Fibroblast of skin of left quadriceps (primary cell): ENCODE results near the gene ZFAND3.

Experiments used
- DNase-seq, 2 experiments: peaks; one replicate each; pipeline ENCODE4 v3.0.0-alpha.2; 2013; ENCODE audit warnings: low read depth in 2 of 2

Gene ZFAND3

GRCh38 chr6:37798436-37799262 is 20.9 kb upstream of the ZFAND3 start:
- no peak for DNase-seq

GRCh38 chr6:37799263-37799644 is 20.3 kb upstream of the ZFAND3 start:
- DNase-seq, result no peak

DNA sequence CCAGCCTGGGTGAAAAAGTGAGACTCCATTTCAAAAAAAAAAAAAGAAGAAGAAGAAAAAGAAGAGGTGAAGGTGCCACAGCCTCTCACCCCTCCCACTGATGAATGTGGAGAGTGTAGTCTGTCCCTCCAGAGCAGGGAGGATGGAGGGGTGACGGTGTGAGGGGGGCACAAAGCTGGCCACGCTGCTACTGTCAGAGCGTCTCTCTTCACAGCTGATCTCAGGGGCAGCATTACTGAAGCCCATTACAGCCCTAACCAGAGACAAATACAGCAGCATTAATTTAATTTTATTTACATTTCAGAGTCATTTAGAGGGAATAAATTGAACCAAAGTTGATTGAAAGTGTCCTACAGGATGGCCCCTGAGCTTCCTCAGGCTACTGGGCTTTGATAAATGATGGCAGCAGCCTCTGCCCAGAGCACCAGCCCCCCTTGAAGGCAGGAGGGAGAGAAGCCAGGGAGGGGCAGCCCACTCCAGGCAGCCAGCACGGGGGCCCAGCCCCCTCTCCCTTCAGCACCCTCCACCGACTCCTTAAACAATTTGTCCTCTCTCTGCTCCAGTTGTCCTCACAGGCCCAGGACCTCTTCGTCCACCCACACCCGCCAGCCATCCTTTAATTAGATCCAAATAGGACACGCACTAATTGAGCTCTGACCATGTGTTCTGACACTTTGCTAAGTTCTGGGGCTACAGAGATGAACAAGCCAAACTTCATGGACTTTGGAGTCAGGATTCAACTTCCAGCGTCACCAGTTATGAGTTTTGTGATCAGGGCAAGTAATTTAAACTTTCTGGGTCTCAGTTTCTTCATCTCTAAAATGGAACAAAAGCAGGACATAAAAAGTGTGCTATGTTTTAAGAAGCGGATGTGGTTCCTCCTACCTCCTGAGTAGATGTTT is 18.6 kb upstream of the ZFAND3 start:
- no peak for DNase-seq

GRCh38 chr6:37801605-37801940 is 18.0 kb upstream of the ZFAND3 start:
- DNase-seq, result no peak

DNA sequence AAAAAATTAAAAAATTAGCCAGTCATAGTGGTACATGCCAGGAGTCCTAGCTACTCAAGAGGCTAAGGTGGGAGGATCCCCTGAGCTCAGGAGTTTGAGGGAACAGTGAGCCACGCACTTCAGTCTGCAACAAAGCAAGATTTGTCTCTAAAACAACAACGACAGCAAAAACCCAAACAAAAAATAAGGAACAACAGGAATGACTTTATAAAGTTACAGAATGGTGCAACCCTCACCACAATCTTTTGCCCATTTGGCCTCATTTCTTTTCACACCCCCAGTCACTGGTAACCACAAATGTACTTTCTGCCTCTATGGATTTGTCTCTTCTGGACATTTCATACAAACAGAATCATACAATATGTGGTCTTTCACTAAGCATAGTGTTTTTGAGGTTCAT is 16.7 kb upstream of the ZFAND3 start:
- DNase-seq, result no peak

- no peak for DNase-seq
Measured at GRCh38 chr6:37804586-37804985, 14.9 kb upstream of the ZFAND3 start.

DNA sequence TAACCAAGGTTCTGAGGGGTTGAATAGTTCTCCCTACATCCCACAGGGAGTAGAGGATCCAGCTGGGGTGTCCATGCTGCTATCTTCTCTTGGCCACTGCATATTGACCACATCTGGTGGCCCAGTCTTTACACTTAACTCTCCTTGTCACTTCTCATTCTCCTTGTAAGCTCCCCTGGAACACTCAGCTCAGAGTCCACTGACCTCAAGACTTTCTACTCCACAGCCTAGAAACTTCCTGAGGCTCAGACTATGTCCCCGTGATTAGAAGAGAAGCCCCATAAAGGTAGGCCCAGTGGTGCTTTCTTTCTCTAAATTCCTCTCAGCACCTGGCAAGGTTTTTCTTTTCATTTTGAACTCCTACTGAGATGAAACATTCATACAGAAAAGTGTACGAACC is 13.3 kb upstream of the ZFAND3 start:
- no peak for DNase-seq

GRCh38 chr6:37807656-37808055 is 11.9 kb upstream of the ZFAND3 start:
- no peak for DNase-seq

DNA sequence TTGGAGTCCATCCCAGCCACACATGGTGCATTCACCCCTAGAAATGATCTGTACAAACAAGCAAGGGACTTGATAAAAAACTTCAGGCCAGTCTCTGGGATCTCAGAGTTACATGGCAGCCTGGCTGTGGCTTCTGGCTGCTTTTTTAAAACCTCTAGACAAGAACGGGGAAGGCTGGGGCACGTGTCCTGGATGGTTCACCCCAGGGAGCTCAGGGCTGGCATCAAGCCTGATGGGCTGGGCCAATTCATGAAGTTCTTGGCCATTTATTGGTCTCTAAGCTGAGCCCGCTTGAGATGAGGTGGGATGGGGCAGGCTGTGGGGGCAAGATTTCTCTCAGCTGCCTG is 10.4 kb upstream of the ZFAND3 start:
- DNase-seq, result no peak

DNA sequence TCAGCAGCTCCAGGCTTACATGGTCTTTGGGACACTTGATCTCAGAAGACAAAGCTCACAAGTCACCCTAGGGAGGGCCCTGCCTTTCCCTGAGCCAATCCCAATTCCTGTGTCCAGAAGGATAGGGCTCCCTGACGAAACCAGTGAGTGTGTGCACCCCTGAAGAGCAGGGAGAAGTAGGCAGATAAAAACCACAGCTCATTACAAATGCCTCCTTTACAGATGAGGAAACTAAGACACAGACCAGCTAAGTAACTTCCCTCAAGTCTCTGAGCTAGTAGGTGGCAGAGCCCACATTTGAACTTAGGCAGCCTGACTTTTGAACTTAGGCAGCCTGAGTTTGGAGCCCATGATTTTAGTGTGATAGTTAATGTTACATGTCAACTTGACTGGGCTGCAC is 6.7 kb upstream of the ZFAND3 start:
- no peak for DNase-seq

DNA sequence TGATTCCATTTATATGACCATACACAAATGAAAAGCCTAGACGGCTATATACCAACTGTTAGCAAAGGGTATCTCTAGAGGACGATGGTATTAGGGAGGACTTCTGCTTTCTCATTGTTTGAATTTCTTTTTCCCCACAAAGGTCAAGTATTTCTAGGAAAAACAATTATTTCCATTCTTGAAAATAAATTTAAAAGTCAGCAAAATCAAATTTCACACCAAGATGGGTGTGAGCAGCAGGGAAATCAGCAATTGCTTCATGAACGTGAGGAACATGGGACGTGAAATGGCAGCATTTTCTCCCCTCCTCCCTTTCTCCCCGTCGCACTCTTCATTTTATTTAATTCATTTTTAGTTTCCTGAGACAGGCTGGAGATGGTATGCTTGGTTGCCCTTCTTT is 5.2 kb upstream of the ZFAND3 start:
- no peak for DNase-seq

GRCh38 chr6:37816599-37817375 is 2.7 kb upstream of the ZFAND3 start:
- no peak for DNase-seq

GRCh38 chr6:37818536-37819176 is 871 bp upstream of the ZFAND3 start:
- peak; percentile 95 to 96 for DNase-seq

DNA sequence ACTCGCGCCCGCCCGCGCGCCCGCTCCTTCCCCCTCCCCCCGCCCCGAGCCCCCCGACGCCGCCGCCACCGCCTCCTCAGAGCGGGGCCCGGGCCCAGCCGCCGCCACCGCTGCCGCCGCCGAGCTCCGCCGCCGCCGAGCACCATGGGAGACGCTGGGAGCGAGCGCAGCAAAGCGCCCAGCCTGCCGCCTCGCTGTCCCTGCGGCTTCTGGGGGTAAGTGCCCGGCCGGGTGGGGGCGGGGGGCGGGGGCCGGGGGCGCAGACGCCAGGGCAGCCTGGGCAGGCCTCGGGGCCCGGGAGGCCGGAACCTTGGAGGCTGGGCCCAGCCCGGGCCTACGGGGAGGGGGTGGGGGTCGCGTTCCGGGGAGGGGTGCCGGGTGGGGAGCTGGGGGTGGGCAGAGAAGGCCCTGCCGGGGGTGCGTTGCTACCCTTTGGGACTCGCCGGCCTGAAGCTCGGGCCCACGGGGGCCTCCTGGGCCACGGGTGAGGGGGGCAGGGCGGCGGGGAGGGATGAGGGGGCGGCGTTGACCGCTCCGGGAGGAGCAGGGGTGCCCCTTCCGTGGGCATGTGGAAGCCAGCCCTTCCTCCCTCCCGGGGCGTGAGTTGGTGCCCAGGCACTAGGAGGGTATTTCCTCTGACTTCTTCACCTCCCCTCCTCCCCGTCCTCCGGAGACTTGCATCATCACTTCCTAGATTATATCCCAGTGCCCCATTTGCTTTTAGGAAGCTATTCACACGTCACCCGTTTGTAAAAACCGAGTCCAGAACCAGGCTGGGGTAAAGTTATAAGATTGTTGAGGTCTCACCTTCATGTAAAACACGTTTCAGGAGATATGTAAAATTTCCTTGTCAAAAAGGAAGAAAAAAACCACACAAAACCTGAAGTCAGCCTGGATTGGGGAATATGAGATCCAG is 533 bp downstream of the ZFAND3 start:
- DNase-seq, result peak; percentile 29 to 31

- DNase-seq, result no peak
Measured at GRCh38 chr6:37820718-37821079, 1.2 kb downstream of the ZFAND3 start.

DNA sequence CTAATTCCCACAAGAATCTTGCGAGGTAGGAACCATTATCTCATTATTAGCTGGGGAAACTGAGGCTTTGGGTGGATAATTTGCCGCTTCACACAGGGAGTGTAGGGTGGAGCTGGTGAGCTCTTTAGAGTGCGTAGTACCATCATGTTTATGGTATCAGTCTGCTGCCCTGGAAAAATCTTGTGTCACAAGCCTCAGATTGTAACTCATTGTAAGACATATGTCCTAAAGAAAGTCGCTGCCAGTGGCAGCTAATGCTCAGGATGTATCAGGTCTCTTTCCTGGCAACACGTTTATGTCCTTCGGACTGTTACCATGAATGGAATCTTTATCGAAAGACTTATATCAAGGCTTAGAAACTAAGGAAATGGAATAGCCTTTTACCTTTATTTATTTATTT is 1.9 kb downstream of the ZFAND3 start:
- DNase-seq, result no peak

DNA sequence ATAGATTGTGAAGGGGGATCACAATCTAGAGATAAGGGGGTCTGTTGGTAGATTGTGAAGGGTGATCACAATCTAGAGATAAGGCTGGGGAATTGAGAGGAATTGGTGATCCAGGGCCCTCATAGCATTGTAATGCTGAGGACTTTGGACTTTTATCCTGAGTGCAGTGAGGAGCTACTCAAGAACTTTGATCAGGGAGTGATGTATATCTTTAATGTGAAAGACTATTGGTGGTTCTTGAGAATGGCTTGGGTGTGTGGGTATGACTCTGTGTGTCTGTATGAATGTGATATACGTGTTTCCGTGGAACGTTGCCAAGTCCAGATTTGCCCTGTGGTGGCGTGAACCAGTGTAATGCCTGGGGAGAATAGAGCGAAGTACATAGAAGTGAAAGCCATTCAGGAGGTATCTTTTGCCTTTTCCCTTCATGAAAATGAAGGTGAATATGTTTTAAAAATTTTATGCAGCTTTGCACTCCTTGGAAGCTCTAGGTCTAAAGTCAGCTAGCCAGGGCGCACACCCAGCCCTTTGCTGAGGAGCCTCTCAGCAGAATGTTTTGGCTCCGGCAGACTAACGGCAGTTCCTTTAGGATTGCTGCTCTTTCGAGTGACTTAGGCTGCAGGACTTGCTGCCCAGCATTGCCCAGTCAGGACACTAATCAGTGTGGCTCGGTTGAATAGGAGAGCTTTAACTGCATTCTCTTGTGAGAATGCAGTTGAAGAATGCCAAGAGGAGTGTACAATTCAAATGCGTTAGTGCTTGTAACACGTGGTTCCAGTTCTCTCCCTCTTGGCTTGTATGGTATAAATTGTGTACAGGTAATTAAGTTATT is 3.5 kb downstream of the ZFAND3 start:
- no peak for DNase-seq

DNA sequence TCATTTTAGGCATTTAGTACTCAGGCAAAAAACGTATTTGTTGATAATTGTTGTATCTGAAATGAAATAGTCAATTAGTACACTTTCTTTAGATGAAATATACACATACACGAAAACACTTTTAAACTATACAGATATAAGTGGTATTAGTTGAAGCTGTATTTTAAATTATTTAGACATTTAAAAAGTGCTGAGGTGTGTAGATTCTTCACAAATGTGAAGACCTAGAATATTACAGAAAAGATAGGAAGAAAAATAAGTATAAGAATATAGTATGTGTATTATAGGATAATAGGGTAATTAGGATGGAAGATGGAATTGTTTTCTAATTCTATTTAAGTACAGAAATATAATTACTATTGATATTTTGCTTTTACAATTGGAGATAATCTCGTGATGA is 4.6 kb downstream of the ZFAND3 start:
- no peak for DNase-seq

- no peak for DNase-seq
Measured at GRCh38 chr6:37826188-37826587, 6.7 kb downstream of the ZFAND3 start.

DNA sequence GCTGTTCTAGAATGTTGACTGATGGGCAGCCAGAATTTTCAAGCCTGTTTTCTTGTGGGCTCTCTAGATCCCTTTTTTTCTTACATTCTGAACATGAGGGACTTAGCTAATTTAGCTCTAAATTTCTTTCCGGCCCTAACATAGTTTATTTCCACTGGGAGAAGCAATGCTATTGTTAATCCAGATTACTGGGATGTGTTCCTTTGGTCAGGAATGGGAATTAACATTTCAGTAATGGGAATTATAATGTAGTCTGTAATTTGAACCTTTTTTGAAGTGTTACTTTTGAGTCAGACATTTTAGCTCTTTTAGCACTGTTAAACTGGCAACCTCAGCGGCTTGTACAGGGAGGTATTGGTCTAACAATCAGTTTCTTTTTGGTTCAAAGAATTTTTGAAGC is 7.5 kb downstream of the ZFAND3 start:
- DNase-seq, result no peak
